ENCODE results near the gene KIDINS220.

KIDINS220 gene

DNA sequence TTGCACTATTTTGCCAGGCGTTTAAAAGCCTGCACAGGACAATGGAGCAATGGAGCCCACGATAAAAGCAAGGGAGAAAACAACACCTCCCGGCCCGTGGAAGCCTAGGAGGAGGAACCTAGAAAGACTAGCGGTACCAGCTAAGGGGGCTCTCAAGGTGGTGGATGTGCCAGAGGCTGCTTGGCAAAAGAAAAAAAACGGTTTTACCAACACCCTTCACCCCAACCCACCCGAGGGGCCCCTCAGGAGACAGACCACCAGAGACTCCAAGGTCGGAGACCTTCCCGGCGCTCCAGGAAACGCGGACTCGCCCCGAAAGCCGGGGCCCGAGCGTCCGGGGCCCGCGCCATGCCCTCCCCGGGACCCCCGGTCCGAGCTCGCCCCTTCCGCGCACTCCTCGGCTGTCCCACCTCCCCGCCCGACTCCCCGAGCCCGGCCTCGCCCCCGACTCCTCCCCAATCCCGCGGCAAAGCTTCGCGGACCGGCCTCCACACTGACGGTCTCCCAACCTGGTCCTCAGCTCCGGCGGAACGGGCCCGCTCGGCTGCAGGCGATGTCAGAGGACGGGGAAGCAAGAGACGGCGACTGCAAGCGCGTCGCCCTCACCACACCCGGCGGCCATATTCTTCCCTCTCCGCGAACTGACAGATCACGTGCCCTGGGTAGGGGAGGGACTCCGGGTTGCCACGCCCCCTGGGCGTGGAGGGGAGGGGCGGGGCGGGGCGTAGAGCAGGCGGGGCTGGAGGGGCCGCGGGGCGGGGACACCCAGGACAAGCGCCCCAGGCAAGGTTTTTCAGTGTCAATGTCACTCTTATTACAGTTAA is at the start of gene KIDINS220:
KIDINS220 (minus strand) TSS at position 643 of the 824 bp plus-strand sequence. CDS start 10,520 bp downstream, outside the sequence.
- ATAC-seq (peak; percentile 97), DNase-seq (peak; percentile 83)

DNA sequence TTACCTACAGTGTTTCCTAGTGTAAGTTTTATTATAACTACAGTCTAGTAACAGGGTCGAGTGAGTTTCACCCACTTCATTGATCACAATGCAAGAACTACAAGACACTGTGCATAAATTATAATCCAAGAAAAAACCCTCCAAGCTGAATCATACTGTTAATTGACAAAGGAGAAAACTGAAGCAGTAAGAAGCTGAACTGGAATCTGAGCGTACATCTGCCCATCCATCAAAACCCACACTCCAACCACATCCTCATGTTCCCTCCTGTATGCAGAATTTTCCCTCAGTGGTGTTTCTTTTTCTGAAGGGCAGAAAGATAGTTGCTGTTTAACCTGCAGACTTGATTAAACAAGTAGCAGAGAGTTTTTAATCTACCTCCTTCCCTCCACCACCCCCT is 49.5 kb upstream of the KIDINS220 start:
- ATAC-seq (no peak), DNase-seq (no peak)

DNA sequence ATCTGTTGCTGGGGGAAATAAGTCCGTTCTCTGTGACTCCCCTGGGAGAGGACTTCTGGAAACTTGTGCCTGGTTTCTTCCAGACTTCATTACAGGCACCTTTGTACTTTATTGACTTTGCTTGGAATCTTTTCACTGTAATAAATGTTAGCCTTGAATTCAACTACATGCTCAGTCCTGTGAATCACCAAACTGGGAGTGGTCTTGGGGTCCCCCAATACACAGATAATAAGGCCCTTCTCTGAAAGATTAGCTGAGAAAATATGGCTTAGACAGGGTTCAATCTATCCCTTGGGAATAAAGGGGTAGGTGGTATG is 48.7 kb upstream of the KIDINS220 start:
- no peak for DNase-seq
- no peak for ATAC-seq

DNA sequence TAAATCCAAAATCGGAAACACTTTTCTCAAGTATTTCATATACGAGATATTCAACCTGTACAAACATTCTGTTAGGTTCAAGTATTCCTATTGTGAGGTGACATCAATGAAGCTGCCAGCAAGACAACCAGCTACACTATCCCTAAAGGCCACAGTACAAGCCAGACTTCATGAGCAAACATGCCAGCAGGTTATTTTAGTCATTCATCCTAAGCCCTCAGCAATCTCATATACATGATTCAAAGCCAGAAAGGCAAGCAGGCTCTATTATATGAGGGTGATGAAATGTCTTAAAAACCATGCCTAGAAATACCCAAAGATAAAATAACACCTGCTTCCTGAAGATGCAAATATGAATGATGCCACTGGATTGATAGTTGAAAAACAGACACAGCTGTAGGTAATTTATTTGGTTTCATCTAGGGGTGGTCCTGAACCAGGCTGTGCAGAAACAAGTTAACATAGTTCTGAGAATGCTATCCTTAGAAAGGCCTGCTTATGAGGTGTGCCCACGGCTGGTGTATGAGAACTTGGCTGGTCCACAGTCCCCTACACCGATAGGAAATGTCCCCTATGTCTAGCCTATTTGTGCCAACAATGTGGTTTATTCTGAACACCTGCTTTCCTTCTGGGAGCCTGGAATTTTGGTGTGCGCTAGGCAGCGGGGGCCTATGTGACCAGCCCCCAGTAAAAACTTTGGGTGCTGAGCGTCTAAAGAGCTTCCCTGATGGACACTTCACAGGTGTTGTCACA is 48.2 kb upstream of the KIDINS220 start:
- ATAC-seq (no peak), DNase-seq (no peak)

DNA sequence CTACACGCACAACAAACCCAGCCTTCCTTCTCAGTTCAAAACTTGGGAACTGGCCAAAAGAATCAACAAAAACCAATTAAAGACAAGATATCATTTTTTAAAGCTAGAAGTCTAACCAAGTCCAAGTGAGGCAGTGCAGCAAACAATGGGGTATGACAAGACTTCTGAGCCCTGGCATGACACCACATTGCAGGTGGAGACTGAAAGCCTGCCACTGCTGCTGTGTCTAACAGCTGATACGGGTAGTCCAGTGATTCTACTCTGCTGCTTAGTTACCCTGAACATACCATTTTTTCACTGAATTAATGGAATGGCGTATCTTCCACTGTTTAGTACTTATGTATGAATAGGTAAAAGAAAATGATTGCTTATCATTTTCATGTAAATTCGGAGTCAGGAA is 47.4 kb upstream of the KIDINS220 start:
- DNase-seq = no peak
- no peak for ATAC-seq

DNA sequence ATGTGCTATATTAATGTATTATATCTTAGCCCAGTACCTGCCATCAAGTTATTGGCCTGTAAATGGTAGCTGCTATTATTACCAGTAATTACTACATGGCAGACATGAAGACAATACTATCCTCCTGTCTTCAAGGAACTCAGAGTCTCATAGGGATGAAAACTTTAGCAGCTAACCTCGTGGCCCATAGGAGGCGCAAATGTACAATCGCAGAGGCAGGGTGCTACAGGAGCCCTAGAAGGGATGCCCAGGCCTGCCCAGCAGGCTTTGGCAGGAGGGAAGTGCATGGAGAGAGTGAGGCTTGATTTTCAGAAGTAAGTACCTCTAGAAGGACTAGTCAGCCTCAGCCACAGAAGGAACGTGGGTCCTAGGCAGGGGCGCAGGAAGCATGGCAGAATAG is 44.7 kb upstream of the KIDINS220 start:
- no peak for ATAC-seq
- DNase-seq = no peak

DNA sequence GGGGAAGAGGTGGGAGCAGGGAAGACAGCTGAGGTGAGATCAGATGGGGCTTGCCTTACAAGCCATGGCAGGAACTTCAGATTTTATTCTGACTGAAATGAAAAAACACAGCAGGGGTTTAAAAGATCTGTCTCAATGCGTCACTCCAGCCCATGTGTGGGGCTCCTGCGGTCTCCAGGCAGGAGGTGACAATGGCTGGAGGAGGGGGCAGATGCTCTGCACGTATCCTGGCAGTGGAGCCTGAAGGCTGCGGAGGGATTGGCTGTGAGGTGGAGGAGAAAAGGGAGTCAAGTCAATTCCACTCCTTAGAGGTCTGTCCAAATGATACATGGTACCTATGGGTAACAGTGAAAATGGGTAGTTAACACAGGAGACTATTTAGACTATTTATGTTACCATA is 40.5 kb upstream of the KIDINS220 start:
- DNase-seq (no peak), ATAC-seq (no peak)

DNA sequence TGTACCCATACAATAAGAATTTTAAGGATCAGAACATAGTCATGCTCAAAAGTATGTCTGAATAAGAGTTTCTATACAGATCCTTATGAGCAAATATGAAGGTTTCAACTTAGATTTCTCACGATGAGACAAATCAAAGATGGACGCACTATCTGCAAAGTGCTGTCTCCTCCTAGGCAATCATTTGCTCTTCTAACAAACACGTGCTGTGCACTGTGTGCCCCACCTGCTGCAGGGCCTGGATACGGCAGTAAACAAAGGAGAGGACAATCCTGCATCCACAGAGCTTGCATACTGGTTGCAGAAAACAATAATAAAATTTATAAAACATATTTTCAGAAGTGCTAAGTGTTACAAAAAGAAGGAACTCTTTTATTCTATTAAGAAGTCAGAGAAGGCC is 39.9 kb upstream of the KIDINS220 start:
- ATAC-seq = no peak
- DNase-seq = no peak

DNA sequence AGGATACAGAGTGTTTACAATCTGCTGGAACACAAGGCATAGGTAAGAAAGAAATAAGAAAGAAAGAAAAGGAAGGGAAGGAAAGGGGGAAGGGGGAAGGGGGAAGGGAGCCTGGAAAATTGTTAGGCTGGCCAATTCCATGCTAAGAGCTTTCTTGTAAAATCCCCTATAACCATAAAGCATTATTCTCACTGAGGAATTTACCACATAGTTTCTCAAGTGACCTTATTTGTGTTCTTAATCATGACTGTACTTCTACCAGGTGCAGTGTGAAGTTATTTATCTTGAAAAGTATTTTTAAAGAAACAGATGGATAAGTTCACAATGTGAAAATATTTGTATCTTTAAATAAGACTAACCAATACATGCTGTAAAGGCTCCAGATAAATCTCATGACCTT is 39.2 kb upstream of the KIDINS220 start:
- DNase-seq (no peak), ATAC-seq (no peak)

DNA sequence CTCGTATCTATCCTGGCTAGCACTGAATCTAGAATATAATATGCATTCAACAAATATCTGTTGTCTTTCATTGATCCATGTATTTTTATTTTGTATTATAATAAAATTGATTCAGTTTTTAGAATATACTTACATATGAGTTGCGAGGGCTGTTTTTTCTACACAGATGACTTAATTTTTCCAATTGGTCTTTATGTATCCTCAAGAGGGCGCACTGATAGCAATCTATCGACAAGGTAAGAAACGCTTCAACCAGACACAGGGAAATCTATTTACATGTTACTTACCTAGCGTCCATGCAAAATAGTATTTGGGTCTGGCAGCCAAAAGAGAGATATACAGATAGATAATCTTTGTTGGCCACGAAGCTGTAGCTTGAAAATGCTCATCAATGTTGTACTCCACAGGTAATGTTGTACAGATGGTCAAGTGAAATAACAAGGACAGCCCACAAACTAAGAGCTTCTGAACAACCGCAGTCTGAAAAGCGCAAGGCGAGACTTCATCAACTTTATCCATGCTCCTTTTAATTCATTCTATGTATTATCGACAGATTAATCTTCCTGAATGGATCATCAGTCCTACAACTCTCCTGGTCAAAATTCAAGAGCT is 35.5 kb upstream of the KIDINS220 start:
- no peak for DNase-seq
- no peak for ATAC-seq

DNA sequence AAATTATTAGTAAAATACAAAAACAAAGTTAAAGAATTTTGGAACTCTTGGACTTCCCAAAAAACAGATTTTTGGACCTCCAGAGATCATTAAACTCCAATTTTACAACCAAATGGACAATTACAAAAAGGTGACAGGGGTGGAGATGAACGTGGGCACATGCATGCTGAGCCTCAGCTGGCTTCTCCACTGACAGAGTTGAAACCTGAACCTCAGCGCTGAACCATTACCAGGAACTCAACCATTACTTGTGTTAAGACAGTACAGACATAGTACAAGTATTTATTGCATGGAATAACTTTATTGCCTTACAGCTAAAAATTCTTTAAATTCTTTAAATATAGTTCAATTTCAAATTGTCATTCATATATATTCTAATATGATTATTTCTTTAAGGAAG is 33.0 kb upstream of the KIDINS220 start:
- DNase-seq = no peak
- no peak for ATAC-seq

DNA sequence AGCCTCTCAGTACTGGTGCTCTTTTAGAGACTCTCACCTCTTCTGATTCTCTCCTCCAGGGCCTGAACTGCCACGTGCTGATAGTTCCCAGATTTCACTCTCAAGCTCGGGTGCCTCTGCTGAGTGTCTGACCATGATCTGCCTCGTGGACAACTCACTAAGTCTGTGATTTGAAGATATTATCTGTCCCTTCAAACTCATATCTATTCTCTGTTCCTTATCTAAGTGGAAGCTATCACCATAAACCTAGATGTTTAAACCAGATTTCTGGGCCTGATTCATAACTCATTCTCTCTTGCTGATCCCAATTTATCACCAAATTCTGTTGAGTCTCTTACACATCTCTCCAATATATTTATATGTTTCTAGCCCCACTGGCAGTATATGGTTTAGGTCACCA is 29.9 kb upstream of the KIDINS220 start:
- ATAC-seq (no peak), DNase-seq (no peak)

DNA sequence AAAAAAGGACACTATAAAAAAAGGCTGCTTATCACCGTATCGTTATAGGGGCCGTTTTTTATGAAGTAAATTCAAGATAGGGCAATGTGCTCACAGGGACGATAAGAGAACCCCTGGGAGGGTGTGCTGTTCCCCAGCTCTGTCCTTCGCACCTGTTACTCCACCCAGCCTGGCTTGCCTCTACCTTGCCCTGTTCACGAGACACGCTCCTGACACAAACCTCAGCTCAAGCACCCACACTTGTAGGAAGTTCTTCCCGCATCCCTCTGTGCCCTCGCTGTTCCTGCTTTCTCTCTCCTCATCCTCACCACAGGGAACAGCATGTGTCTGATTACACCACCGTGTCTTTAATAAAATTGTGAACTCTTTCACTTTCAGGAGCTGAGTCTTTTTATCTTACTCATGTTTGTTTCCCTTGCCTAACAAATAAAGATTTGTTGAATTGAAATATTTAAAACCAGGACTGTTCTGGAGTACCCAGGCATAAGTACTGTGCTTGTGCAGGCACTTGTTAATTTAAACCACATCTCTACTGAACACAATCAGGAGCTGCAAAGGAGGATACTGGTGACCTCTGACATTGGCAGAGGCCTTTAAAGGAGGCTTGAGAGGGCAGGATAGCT is 26.0 kb upstream of the KIDINS220 start:
- ATAC-seq (no peak), DNase-seq (no peak)

DNA sequence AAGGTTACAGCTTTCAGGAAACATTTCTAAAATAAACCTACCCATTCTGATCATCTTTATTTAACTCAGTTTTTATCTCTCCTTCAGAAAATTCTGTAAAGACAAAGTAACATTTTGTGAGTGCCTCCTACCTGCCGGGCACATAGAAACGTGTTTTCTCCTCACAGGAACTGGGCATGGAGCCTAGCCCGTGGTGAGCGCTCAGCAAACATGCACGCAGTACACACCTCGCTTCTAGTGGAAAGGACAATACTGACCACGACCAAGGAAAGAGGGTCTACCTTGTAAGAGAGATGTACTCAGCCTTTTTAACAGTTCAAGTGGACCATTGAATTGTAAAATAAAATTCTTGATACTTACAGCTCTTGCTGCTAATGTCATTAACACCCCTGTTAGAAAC is 24.8 kb upstream of the KIDINS220 start:
- ATAC-seq (no peak), DNase-seq (no peak)

DNA sequence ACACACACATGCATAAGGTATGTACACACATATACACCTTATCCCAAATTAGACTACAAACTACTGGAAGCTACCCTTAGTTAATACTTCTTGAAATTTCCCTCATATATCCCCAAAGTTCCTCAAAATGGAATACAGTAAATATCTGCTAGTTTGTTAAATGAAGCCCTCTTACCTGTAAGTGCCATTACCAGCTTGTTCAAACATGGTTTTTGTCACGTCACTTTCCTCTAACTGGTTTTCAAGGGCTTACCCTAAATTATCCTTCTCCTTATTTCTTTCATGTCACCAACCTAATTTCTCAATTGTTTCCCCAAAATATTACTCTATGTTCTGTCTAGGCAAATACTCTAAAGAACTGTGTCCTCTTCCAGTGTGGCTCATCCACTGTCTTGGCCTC is 24.4 kb upstream of the KIDINS220 start:
- no peak for ATAC-seq
- no peak for DNase-seq

DNA sequence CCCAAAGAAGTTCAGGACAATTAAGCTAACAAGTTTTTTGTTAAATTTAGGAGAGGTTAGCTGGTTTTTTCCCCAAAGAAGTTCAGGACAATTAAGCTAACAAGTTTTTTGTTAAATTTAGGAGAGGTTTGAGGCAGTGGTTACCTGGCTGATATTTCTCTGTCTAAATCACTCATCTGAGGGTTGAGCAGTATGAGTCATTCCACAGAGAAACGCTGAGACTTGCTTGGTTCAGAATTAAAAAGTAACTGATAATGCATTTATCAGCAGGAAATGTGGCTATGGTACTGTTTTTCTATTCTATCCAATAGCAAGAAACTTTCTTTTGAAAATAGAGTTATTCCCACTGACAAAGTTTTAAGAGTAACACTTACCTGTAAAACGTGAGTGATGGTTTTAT is 22.8 kb upstream of the KIDINS220 start:
- DNase-seq (no peak), ATAC-seq (no peak)

DNA sequence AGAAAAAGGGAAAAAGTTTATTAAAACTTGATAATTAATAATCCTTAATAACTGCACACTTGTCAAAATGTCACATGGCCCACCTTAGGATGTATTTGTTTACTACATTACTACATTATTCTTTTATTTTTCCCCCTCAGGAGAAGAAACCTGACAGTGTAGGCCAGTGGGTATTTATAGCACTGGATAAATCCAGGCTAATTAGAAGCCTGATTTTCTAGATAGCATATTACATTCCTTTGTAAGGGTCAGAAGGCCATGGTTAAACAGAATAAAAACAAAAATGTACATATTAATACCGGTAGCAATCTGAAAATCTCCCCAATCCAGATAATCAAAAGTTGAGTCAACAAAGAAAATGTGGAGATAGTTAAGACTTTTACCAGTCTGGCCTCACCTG is 21.5 kb upstream of the KIDINS220 start:
- ATAC-seq (no peak), DNase-seq (no peak)

DNA sequence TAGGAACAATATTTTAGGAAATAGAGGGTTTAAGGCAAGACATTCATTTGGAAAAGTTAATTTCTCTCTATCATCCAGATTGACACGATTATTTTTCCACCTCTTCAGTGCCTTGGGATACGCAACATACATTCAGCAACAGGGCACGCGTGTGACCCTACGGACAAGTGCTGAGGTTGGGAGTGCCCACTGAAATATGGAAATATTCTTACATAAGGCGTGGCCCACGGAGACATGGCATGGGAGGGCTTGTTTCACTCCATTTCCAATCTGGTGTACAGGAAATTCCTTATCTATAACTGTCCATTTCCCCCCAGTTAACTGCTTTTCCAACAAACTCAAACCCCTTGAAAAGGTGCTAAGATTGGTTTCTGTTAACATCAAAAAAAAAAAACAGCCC is 20.9 kb upstream of the KIDINS220 start:
- ATAC-seq (no peak), DNase-seq (no peak)

DNA sequence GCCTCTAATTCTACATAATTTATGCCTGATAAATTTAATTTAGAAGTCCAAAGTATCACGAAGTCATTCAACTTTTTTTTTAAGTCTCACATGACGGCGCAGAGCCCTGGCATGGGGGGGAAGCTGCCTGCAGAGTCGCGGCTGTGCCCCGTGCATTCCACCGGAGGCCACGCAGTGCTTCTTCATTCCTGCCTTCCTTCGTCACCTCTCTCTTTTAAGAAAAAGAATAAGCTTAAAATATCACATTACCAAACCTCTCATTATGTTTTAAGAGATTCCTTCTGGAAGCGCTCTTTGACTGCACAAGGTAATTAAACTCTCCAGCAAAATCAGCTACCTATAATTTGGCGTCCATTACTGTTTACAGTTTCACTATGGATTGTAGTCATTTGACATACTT is 20.3 kb upstream of the KIDINS220 start:
- DNase-seq = no peak
- ATAC-seq = no peak

DNA sequence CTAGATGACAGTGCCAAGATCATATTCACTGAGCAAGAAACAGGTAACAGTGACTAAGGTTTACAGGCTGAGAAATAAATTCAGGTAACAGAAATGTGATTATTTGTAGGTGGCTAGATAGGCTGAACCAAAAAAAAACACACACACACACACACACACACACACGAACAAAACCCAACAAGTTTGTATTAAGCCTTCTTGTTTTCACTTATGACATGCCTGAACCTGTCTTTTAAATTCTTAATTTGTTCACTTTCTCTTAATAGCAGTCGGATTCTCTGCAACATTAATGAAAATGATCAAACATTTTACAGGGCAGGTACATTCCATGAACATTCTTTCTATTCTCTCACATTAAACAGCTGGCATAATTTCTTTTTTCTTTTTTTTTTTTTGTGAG is 18.8 kb upstream of the KIDINS220 start:
- ATAC-seq (no peak), DNase-seq (no peak)

DNA sequence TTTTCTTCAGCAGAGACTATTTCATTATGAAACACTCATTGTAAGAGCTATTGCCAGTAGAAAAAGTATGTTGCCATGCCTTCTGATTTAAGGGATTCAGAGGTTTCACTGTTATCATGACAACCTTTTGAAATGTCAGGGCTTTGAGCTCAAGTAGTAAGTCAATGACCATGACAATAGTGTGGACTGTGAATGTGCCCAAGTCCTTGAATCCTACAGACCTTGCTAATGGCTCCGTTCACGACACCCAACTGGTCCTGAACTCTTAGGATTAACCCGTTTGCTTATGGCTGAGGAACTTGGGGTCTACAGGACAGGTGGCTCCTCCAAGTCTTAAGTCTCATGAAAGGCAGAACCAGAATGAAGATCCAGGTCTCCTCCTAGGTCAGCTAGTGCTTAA is 17.6 kb upstream of the KIDINS220 start:
- DNase-seq = no peak
- ATAC-seq = no peak

DNA sequence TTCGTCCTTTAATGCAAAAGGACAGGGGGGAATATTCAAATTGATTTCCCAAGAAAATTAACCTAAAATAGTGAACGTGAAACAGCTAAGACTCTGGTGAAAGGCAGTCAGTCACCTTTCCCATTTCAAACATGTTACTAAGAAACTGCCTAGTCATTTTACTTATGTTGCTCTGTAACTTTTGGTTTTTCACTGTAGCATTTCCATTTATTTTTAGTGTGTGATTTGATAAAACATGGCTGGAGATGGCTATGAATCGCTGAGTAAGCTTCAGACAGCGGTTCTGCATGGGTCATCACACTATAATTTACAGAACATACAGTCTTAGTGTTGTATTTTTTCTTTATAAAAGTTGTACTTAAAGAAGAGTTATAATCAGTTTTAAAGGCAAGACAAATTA is 16.0 kb upstream of the KIDINS220 start:
- no peak for DNase-seq
- ATAC-seq = no peak

All from stimulated activated naive CD8-positive, alpha-beta T cell treated with anti-CD3 and anti-CD28 coated beads, Interleukin-15, Interleukin-2, amounts not matched to agents 100 U/mL and 50 U/mL, for 24 hours (primary cell).